ENCODE data around the gene TBL1XR1.
A peak's percentile ranks its signal among the peaks of the same experiment; 100 is the strongest.

The TBL1XR1 gene

GRCh38 chr3:177231242-177231641 is 34.0 kb upstream of the TBL1XR1 start:
- DNase-seq (ENCODE audit: low read depth) = no peak
- TF ChIP-seq CTCF (conservative IDR thresholded peaks at IDR 0.05; ENCODE audit: low read depth, low read length) = no peak
- no peak overlapping the region for H3K4me3 ChIP-seq (ENCODE audit: low read depth, low read length)

GRCh38 chr3:177230641-177231040 is 33.4 kb upstream of the TBL1XR1 start:
- H3K4me3 ChIP-seq (ENCODE audit: low read depth, low read length) = no peak overlapping the region
- DNase-seq (ENCODE audit: low read depth) = no peak
- no peak for TF ChIP-seq CTCF (conservative IDR thresholded peaks at IDR 0.05; ENCODE audit: low read depth, low read length)

GRCh38 chr3:177229791-177230190 is 32.5 kb upstream of the TBL1XR1 start:
- no peak overlapping the region for H3K4me3 ChIP-seq (ENCODE audit: low read depth, low read length)
- no peak for TF ChIP-seq CTCF (conservative IDR thresholded peaks at IDR 0.05; ENCODE audit: low read depth, low read length)
- DNase-seq (ENCODE audit: low read depth) = peak; percentile 24

GRCh38 chr3:177228601-177229190 is 31.4 kb upstream of the TBL1XR1 start:
- DNase-seq (ENCODE audit: low read depth) = no peak
- TF ChIP-seq CTCF (conservative IDR thresholded peaks at IDR 0.05; ENCODE audit: low read depth, low read length) = no peak
- H3K4me3 ChIP-seq (ENCODE audit: low read depth, low read length) = no peak overlapping the region

- H3K4me3 ChIP-seq (ENCODE audit: low read depth, low read length) = no peak overlapping the region
- no peak for TF ChIP-seq CTCF (conservative IDR thresholded peaks at IDR 0.05; ENCODE audit: low read depth, low read length)
- no peak for DNase-seq (ENCODE audit: low read depth)
Observed at GRCh38 chr3:177224414-177224813, 27.1 kb upstream of the TBL1XR1 start.

- no peak for TF ChIP-seq CTCF (conservative IDR thresholded peaks at IDR 0.05; ENCODE audit: low read depth, low read length)
- no peak for DNase-seq (ENCODE audit: low read depth)
- H3K4me3 ChIP-seq (ENCODE audit: low read depth, low read length) = no peak overlapping the region
Observed at GRCh38 chr3:177221744-177222143, 24.5 kb upstream of the TBL1XR1 start.
